SK-N-SH treated with all-trans-retinoic acid at 6 μM for 48 hours (cell line): ENCODE data around the gene TRAF3IP3.

Source experiments
- ATAC-seq: fragments of 200-7000 bp; cut with Tn5 transposase; 3 replicates; pipeline ENCODE4 v1.9.1; 2020; ENCODE audit warnings: mild to moderate bottlenecking, moderate library complexity
- ARNTL ChIP-seq: fragments of 450-650 bp; formaldehyde crosslinking; IDR thresholded peaks from 2 replicates; pipeline ENCODE4 v1.5.0; 2020; ENCODE audit warnings: low read depth, mild to moderate bottlenecking, moderate library complexity, borderline replicate concordance
- CREB5 ChIP-seq: fragments of 250-450 bp; sonication (Bioruptor Pico); IDR thresholded peaks from 2 replicates; pipeline ENCODE4 v1.5.1; 2020; ENCODE audit warnings: low read depth, mild to moderate bottlenecking, moderate library complexity
- CSDC2 ChIP-seq: fragments of 250-450 bp; sonication (Bioruptor Pico); IDR thresholded peaks from 2 replicates; pipeline ENCODE4 v1.5.0; 2020; ENCODE audit warnings: mild to moderate bottlenecking, moderate library complexity
- ESRRG ChIP-seq: fragments of 250-450 bp; sonication (Bioruptor Pico); IDR thresholded peaks from 2 replicates; pipeline ENCODE4 v1.6.1; 2021; ENCODE audit warnings: mild to moderate bottlenecking
- GLIS3 ChIP-seq: fragments of 250-450 bp; sonication (Bioruptor Pico); IDR thresholded peaks from 2 replicates; pipeline ENCODE4 v1.5.0; 2020; ENCODE audit warnings: mild to moderate bottlenecking, moderate library complexity
- ISL1 ChIP-seq: fragments of 250-450 bp; sonication (Bioruptor Pico); IDR thresholded peaks from 2 replicates; pipeline ENCODE4 v2.1.2; 2022; ENCODE audit warnings: mild to moderate bottlenecking, moderate library complexity
- OSR1 ChIP-seq: fragments of 250-450 bp; sonication (Bioruptor Pico); IDR thresholded peaks from 2 replicates; pipeline ENCODE4 v1.8.0; 2022; ENCODE audit warnings: moderate library complexity, mild to moderate bottlenecking, inconsistent platforms
- PATZ1 ChIP-seq: fragments of 250-450 bp; sonication (Bioruptor Pico); IDR thresholded peaks from 2 replicates; pipeline ENCODE4 v1.8.0; 2020; ENCODE audit warnings: mild to moderate bottlenecking, moderate library complexity, borderline replicate concordance
- POU6F1 ChIP-seq: fragments of 250-450 bp; sonication (Bioruptor Pico); IDR thresholded peaks from 2 replicates; pipeline ENCODE4 v1.8.0; 2021; ENCODE audit warnings: low read depth, mild to moderate bottlenecking, moderate library complexity, borderline replicate concordance
- PPARA ChIP-seq: fragments of 250-450 bp; sonication (Bioruptor Pico); IDR thresholded peaks from 2 replicates; pipeline ENCODE4 v1.5.0; 2020; ENCODE audit warnings: mild to moderate bottlenecking, borderline replicate concordance
- SNAI2 ChIP-seq: fragments of 250-450 bp; sonication (Bioruptor Pico); IDR thresholded peaks from 2 replicates; pipeline ENCODE4 v1.5.0; 2020; ENCODE audit warnings: mild to moderate bottlenecking, moderate library complexity
- TCF4 ChIP-seq: fragments of 250-450 bp; sonication (Bioruptor Pico); IDR thresholded peaks from 2 replicates; pipeline ENCODE4 v1.8.0; 2021; ENCODE audit warnings: mild to moderate bottlenecking, moderate library complexity, borderline replicate concordance
- TOX ChIP-seq: fragments of 250-450 bp; sonication (Bioruptor Pico); IDR thresholded peaks from 2 replicates; pipeline ENCODE4 v1.8.0; 2021; ENCODE audit warnings: mild to moderate bottlenecking, moderate library complexity, borderline replicate concordance
- ZC3H10 ChIP-seq: fragments of 250-450 bp; sonication (Bioruptor Pico); IDR thresholded peaks from 2 replicates; pipeline ENCODE4 v1.5.1; 2021; ENCODE audit warnings: mild to moderate bottlenecking, moderate library complexity
- ZFP3 ChIP-seq: fragments of 250-450 bp; sonication (Bioruptor Pico); IDR thresholded peaks from 2 replicates; pipeline ENCODE4 v1.5.0; 2020; ENCODE audit warnings: mild to moderate bottlenecking, moderate library complexity
- ZFP30 ChIP-seq: fragments of 450-650 bp; formaldehyde crosslinking; IDR thresholded peaks from 2 replicates; pipeline ENCODE4 v1.5.0; 2022; ENCODE audit warnings: mild to moderate bottlenecking, moderate library complexity
- ZNF565 ChIP-seq: fragments of 450-650 bp; formaldehyde crosslinking; conservative IDR thresholded peaks from 2 replicates; pipeline ENCODE4 v1.5.0; 2020; ENCODE audit warnings: low read depth, mild to moderate bottlenecking, moderate library complexity
- ZNF70 ChIP-seq: fragments of 450-650 bp; formaldehyde crosslinking; IDR thresholded peaks from 2 replicates; pipeline ENCODE4 v1.5.0; 2020; ENCODE audit warnings: mild to moderate bottlenecking, moderate library complexity
- ZNF8 ChIP-seq: fragments of 450-650 bp; formaldehyde crosslinking; IDR thresholded peaks from 2 replicates; pipeline ENCODE4 v1.5.0; 2020; ENCODE audit warnings: mild to moderate bottlenecking, moderate library complexity
- TF ChIP-seq, protein P1 (sequence below): fragments of 250-450 bp; sonication (Bioruptor Pico); IDR thresholded peaks from 2 replicates; pipeline ENCODE4 v1.5.0; 2020; ENCODE audit warnings: mild to moderate bottlenecking, moderate library complexity
- TF ChIP-seq, protein P2 (sequence below): fragments of 250-450 bp; sonication (Bioruptor Pico); IDR thresholded peaks from 2 replicates; pipeline ENCODE4 v1.5.1; 2021; ENCODE audit warnings: mild to moderate bottlenecking, moderate library complexity

Gene TRAF3IP3

GRCh38 chr1:209820986-209821385 lies 65.1 kb downstream of the TRAF3IP3 start:
- TF ChIP-seq GLIS3: no peak
- no peak for TF ChIP-seq ZC3H10 (CRISPR knock-in tag)
- TF ChIP-seq PPARA (CRISPR knock-in tag): no peak
- TF ChIP-seq OSR1 (CRISPR knock-in tag): no peak
- TF ChIP-seq ESRRG (CRISPR knock-in tag): no peak
- TF ChIP-seq CSDC2 (CRISPR knock-in tag): no peak
- TF ChIP-seq CREB5 (CRISPR knock-in tag): no peak
- no peak for TF ChIP-seq ARNTL
- TF ChIP-seq, protein P1, sequence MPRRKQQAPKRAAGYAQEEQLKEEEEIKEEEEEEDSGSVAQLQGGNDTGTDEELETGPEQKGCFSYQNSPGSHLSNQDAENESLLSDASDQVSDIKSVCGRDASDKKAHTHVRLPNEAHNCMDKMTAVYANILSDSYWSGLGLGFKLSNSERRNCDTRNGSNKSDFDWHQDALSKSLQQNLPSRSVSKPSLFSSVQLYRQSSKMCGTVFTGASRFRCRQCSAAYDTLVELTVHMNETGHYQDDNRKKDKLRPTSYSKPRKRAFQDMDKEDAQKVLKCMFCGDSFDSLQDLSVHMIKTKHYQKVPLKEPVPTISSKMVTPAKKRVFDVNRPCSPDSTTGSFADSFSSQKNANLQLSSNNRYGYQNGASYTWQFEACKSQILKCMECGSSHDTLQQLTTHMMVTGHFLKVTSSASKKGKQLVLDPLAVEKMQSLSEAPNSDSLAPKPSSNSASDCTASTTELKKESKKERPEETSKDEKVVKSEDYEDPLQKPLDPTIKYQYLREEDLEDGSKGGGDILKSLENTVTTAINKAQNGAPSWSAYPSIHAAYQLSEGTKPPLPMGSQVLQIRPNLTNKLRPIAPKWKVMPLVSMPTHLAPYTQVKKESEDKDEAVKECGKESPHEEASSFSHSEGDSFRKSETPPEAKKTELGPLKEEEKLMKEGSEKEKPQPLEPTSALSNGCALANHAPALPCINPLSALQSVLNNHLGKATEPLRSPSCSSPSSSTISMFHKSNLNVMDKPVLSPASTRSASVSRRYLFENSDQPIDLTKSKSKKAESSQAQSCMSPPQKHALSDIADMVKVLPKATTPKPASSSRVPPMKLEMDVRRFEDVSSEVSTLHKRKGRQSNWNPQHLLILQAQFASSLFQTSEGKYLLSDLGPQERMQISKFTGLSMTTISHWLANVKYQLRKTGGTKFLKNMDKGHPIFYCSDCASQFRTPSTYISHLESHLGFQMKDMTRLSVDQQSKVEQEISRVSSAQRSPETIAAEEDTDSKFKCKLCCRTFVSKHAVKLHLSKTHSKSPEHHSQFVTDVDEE (CRISPR knock-in tag): no peak
- no peak for TF ChIP-seq ZNF70 (CRISPR knock-in tag)

GRCh38 chr1:209822706-209823105 lies 66.9 kb downstream of the TRAF3IP3 start:
- TF ChIP-seq ARNTL (no peak), ESRRG (CRISPR knock-in tag) (no peak), GLIS3 (no peak), TCF4 (CRISPR knock-in tag) (no peak), ZFP30 (CRISPR knock-in tag) (no peak), PATZ1 (CRISPR knock-in tag) (no peak), ISL1 (no peak), SNAI2 (CRISPR knock-in tag) (no peak), TOX (no peak), ZNF565 (CRISPR knock-in tag) (no peak)
- TF ChIP-seq, protein P2, sequence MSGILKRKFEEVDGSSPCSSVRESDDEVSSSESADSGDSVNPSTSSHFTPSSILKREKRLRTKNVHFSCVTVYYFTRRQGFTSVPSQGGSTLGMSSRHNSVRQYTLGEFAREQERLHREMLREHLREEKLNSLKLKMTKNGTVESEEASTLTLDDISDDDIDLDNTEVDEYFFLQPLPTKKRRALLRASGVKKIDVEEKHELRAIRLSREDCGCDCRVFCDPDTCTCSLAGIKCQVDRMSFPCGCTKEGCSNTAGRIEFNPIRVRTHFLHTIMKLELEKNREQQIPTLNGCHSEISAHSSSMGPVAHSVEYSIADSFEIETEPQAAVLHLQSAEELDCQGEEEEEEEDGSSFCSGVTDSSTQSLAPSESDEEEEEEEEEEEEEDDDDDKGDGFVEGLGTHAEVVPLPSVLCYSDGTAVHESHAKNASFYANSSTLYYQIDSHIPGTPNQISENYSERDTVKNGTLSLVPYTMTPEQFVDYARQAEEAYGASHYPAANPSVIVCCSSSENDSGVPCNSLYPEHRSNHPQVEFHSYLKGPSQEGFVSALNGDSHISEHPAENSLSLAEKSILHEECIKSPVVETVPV (CRISPR knock-in tag): no peak
- TF ChIP-seq, protein P1 (CRISPR knock-in tag): no peak
- no peak; the same call in 2 of the 3 replicates for ATAC-seq

More at GRCh38 chr1:209820986-209821385, 65.1 kb downstream of the TRAF3IP3 start:
- no peak for ATAC-seq

DNA sequence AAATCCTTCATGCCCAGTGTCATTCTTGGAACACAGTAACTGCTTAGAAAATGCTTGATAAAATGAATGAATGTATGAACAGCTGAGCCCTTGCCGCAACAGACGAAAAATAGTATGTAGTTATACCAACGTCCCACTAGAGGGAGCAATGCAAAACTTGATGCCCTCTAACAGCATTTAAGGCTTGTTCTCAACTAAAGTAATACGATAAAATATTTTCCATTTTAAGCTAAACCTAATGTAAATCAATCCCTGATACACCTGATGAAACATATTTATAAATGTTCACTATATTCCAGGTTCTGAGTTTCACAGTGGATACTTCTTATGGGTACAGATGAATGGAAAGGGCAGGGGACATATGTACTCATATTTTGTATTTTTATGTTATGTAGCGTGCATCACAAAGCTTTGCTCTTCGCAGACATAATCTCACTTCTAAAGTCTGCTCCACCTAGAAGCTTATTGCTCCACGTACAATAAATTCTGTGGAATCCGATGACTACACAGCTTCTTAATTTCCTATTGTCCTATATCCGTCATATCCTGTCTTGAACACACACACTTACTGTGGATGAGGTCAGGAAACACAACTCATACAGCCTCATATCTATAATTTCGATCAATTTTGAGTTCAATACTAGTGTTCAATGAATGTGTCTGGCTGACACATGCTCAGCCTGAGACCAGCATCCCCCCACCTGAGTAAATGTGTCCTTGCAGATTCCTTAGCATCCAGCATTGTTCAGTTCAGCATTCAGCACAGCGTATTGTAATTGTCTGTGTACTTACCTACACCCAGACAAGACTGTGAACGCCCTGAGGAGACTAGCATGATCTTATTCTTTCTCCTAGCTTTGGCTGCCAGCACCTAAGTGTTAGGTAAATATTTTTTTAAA lies 67.5 kb downstream of the TRAF3IP3 start:
- peak; percentile 76 for ATAC-seq
- TF ChIP-seq ZFP3 (CRISPR knock-in tag) (no peak), CREB5 (CRISPR knock-in tag) (no peak), ZC3H10 (CRISPR knock-in tag) (no peak), GLIS3 (no peak), ZNF8 (CRISPR knock-in tag) (no peak), ZNF565 (CRISPR knock-in tag) (no peak), ZNF70 (CRISPR knock-in tag) (no peak), POU6F1 (CRISPR knock-in tag) (no peak), ISL1 (no peak), TOX (no peak; the same call in 1 of the 2 replicates)
